ENCODE data around the gene PYDC1. TPM values are rescaled to one million over a fixed set of nuclear protein-coding genes. Genes with fewer than 3 reads are reported as not detected.

PYDC1 gene
- total and polyA plus RNA-seq, 8 donors, result not detected

DNA sequence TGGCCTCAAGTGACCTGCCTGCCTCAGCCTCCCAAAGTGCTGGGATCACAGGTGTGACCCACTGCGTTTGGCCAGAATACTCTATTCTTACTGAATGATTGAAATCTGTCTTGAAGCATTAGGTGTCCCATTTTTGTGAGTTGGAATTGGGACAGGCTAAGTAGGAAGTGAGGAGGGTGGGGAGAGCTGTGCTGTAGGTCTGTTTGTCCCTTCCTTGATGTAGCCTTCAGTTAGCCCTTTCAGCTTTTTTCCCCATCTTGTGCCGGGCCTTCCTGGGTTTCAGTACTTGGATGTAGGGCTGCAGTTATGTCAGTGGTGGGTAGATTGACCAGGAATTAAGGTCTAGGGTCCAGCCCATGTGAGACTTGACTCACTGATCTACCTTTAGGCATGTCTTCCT is 23.1 kb downstream of the PYDC1 start:
- H3K4me1 ChIP-seq, result no peaks in the 10 kb centered on the region
- intact Hi-C loops (cut with DNase I; ENCODE audit: low total_unique reads), result no loop called here
- no peak overlapping the region for H3K27ac ChIP-seq
- TF ChIP-seq POLR2A (IDR thresholded peaks at IDR 0.05) (no peak), EP300 (IDR thresholded peaks at IDR 0.05) (no peak), POLR2AphosphoS5 (IDR thresholded peaks at IDR 0.05) (no peak)
- TF ChIP-seq, protein P1, sequence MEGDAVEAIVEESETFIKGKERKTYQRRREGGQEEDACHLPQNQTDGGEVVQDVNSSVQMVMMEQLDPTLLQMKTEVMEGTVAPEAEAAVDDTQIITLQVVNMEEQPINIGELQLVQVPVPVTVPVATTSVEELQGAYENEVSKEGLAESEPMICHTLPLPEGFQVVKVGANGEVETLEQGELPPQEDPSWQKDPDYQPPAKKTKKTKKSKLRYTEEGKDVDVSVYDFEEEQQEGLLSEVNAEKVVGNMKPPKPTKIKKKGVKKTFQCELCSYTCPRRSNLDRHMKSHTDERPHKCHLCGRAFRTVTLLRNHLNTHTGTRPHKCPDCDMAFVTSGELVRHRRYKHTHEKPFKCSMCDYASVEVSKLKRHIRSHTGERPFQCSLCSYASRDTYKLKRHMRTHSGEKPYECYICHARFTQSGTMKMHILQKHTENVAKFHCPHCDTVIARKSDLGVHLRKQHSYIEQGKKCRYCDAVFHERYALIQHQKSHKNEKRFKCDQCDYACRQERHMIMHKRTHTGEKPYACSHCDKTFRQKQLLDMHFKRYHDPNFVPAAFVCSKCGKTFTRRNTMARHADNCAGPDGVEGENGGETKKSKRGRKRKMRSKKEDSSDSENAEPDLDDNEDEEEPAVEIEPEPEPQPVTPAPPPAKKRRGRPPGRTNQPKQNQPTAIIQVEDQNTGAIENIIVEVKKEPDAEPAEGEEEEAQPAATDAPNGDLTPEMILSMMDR (IDR thresholded peaks at IDR 0.05), result no peak
- no peaks in the 10 kb centered on the region for H3K9me3 ChIP-seq
- H3K36me3 ChIP-seq, result peaks cover 69 to 96% (median 89%) of the 10 kb centered on the region in 4 donors
- no peak for DNase-seq
- H3K27me3 ChIP-seq, result no peaks in the 10 kb centered on the region
- H3K4me3 ChIP-seq, result no peak overlapping the region
- 86 to 100% (median 92%) methylated on average over 2 of the region's 2 CpGs for WGBS, 5 donors

DNA sequence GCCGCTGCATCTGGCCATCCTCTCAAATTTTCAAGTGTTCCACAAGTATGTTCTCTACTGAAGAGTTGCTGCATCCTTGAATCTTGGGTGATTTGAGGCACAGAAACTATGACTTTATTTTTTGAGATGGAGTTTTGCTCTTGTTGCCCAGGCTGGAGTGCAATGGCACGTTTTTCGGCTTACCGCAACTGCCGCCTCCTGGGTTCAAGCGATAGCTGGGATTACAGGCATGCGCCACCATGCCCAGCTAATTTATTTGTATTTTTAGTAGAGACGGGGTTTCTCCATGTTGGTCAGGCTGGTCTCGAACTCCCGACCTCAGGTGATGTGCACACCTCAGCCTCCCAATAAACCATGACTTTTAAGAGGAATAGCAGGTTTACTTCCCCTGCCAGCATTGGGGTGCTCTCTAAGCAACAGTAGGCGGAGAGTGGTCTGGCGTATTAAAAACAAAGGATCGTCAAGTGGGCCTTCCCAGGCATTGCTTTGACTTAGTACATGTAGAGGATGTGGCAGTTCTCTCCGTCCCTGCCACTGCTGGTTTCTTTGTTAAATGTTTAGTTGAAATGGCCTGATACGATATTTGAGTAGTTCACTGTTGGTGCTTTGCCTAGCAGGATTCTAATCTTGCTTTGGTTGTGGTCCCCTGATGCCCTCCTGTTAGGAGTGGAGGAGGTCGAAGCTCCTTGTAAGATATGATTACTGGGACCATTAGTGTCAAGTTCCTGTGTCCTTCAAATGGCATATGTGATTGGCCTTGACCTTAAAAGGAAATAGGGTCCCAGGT is 23.9 kb downstream of the PYDC1 start:
- 91 to 92% (median 91%) methylated on average over 16 of the region's 16 CpGs for WGBS, 5 donors
- no peaks in the 10 kb centered on the region for H3K27me3 ChIP-seq
- TF ChIP-seq POLR2A (IDR thresholded peaks at IDR 0.05) (no peak), EP300 (IDR thresholded peaks at IDR 0.05) (no peak), POLR2AphosphoS5 (IDR thresholded peaks at IDR 0.05) (no peak)
- TF ChIP-seq, protein P1 (IDR thresholded peaks at IDR 0.05), result no peak
- intact Hi-C loops (cut with DNase I; ENCODE audit: low total_unique reads), result no loop called here
- H3K4me3 ChIP-seq, result no peak overlapping the region
- no peaks in the 10 kb centered on the region for H3K9me3 ChIP-seq
- peaks cover 75 to 98% (median 94%) of the 10 kb centered on the region in 4 donors for H3K36me3 ChIP-seq
- no peak for DNase-seq
- peaks cover 0 to 4% (median 0%) of the 10 kb centered on the region in 4 donors for H3K4me1 ChIP-seq
- H3K27ac ChIP-seq, result no peak overlapping the region

DNA sequence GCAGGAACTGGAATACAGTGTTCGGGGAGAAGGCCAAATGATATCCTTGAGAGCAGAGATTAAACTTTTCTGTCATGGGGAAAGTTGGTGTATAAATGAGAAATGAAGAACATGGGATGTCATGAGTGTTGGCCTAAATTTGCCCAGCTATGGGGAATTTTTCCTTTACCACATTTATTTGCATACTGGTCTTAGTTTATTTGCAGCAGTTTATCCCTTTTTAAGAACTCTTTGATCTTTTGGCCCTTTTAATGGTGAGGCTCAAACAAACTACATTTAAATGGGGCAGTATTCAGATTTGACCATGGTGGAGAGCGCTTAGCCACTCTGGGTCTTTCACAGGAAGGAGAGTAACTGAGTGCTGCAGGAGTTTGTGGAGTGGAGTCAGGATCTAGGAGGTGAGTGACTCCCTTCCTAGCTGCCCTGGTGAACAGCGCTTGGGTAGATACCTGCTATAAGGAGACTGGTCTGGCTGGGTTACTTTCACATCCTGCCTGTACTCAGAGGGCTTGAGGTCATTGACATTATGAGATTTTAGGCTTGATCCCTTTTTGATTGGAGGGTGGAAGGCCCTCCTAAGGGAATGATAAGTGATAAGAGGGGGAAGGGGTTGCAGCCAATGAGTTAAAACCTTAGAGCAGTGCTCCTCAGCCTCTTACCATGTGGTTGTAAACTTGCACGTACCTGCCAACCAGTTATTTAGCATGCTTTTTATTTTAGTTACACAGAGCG is 25.1 kb downstream of the PYDC1 start:
- Histone ChIP-seq H3K27ac (no peak overlapping the region), H3K36me3 (peaks cover 87 to 100% (median 100%) of the 10 kb centered on the region in 4 donors), H3K4me1 (peaks cover 0 to 9% (median 3%) of the 10 kb centered on the region in 4 donors), H3K9me3 (no peaks in the 10 kb centered on the region), H3K27me3 (no peaks in the 10 kb centered on the region), H3K4me3 (no peak overlapping the region)
- DNase-seq, result no peak
- intact Hi-C loops (cut with DNase I; ENCODE audit: low total_unique reads), result no loop called here
- TF ChIP-seq EP300 (IDR thresholded peaks at IDR 0.05) (no peak), POLR2AphosphoS5 (IDR thresholded peaks at IDR 0.05) (no peak), POLR2A (IDR thresholded peaks at IDR 0.05) (no peak)
- TF ChIP-seq, protein P1 (IDR thresholded peaks at IDR 0.05), result no peak
- WGBS, 5 donors, result 80 to 89% (median 84%) methylated on average over 5 of the region's 5 CpGs

DNA sequence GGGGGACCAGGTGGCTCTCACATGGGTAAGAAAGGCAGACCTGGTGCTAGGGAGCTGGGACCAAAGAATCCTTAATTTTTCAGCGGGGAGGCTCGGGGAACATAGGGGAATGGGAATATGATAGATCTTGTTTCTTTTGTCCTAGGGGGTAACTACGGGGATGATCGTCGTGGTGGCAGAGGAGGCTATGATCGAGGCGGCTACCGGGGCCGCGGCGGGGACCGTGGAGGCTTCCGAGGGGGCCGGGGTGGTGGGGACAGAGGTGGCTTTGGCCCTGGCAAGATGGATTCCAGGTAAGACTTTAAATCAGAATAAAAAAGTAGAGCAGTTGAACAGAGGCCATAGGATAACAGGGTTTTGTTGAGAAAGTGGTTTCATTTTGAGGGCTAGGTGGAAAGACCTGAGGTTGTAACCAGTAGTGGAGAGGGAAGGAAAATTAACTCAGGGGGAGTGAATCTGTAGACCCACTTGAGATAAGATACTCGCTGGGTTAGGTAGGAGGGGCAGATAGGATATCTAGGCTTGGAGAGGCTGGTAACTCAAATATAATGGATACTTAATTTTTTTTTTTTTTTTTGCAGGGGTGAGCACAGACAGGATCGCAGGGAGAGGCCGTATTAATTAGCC is 26.0 kb downstream of the PYDC1 start:
- intact Hi-C loops (cut with DNase I; ENCODE audit: low total_unique reads), result no loop called here
- TF ChIP-seq POLR2AphosphoS5 (IDR thresholded peaks at IDR 0.05) (no peak), EP300 (IDR thresholded peaks at IDR 0.05) (no peak)
- TF ChIP-seq, protein P1 (IDR thresholded peaks at IDR 0.05), result no peak
- no peak for DNase-seq
- Histone ChIP-seq H3K27ac (no peak overlapping the region), H3K27me3 (no peaks in the 10 kb centered on the region), H3K4me3 (no peak overlapping the region), H3K9me3 (no peaks in the 10 kb centered on the region), H3K36me3 (peaks cover 96 to 100% (median 100%) of the 10 kb centered on the region in 4 donors), H3K4me1 (peaks cover 0 to 18% (median 8%) of the 10 kb centered on the region in 4 donors)
- WGBS, 5 donors, result 92 to 95% (median 93%) methylated on average over 17 of the region's 17 CpGs

Measured in stomach (tissue), 9 donors.